ENCODE measurements around the gene WIF1.

DNA sequence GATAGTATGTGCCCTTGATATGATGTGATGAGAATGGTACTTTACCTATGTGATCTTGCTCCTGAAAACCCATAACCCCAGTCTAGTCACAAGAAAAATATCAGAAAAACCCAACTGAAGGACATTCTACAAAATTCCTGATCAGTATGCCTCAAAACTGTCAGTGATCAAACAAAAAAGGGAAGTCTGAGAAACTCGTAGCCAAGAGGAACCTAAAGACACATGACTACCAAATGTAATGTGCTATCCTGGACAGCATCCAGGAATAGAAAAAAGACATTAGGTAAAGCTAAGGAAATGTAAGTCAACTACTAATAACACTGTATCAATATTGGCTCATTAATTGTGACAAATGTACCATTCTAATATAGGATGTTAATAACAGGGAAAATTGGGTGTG, 4.1 kb upstream of the WIF1 start:
- TF ChIP-seq, protein P1, sequence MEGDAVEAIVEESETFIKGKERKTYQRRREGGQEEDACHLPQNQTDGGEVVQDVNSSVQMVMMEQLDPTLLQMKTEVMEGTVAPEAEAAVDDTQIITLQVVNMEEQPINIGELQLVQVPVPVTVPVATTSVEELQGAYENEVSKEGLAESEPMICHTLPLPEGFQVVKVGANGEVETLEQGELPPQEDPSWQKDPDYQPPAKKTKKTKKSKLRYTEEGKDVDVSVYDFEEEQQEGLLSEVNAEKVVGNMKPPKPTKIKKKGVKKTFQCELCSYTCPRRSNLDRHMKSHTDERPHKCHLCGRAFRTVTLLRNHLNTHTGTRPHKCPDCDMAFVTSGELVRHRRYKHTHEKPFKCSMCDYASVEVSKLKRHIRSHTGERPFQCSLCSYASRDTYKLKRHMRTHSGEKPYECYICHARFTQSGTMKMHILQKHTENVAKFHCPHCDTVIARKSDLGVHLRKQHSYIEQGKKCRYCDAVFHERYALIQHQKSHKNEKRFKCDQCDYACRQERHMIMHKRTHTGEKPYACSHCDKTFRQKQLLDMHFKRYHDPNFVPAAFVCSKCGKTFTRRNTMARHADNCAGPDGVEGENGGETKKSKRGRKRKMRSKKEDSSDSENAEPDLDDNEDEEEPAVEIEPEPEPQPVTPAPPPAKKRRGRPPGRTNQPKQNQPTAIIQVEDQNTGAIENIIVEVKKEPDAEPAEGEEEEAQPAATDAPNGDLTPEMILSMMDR (IDR thresholded peaks at IDR 0.05): no peak
- no peak for TF ChIP-seq EP300 (IDR thresholded peaks at IDR 0.05)

Measured in stomach (tissue), 4 donors.